IPS-15b (cell line): ENCODE results near the gene IFNAR1.
A peak's percentile ranks its signal among the peaks of the same experiment; 100 is the strongest.
"Not testable (repeated sequence)": the region's sequence is repeated elsewhere in the genome, so short reads cannot be mapped to it uniquely, and the experiment has no call there.

Source experiments
- H3K27me3 ChIP-seq: one replicate; pipeline ENCODE4 v1.6.1; 2013; ENCODE audit warnings: low read length; ENCODE audit not compliant: control insufficient read depth, insufficient read depth
- H3K36me3 ChIP-seq: one replicate; pipeline ENCODE4 v1.6.1; 2013; ENCODE audit warnings: low read length; ENCODE audit not compliant: control insufficient read depth, insufficient read depth
- H3K4me1 ChIP-seq: one replicate; pipeline ENCODE4 v1.6.1; 2013; ENCODE audit warnings: mild to moderate bottlenecking, low read length; ENCODE audit not compliant: control insufficient read depth, insufficient read depth
- H3K4me3 ChIP-seq: one replicate; pipeline ENCODE4 v1.5.1; 2013; ENCODE audit warnings: low read depth, low read length
- H3K9ac ChIP-seq: one replicate; pipeline ENCODE4 v1.6.1; 2013; ENCODE audit warnings: low read depth, mild to moderate bottlenecking, low read length
- H3K9me3 ChIP-seq: one replicate; pipeline ENCODE4 v1.6.1; 2013; ENCODE audit warnings: mild to moderate bottlenecking, low read length; ENCODE audit not compliant: control insufficient read depth, insufficient read depth

The IFNAR1 gene

GRCh38 chr21:33309778-33310177, 15.0 kb upstream of the IFNAR1 start:
- Histone ChIP-seq H3K4me3 (no peak overlapping the region), H3K36me3 (no peaks in the 10 kb centered on the region), H3K9ac (no peak overlapping the region), H3K4me1 (no peaks in the 10 kb centered on the region), H3K27me3 (no peaks in the 10 kb centered on the region), H3K9me3 (no peaks in the 10 kb centered on the region)

- no peak overlapping the region for H3K4me3 ChIP-seq
- no peaks in the 10 kb centered on the region for H3K4me1 ChIP-seq
- no peaks in the 10 kb centered on the region for H3K9me3 ChIP-seq
- H3K36me3 ChIP-seq = no peaks in the 10 kb centered on the region
- no peak overlapping the region for H3K9ac ChIP-seq
- H3K27me3 ChIP-seq = no peaks in the 10 kb centered on the region
Observed at GRCh38 chr21:33312121-33312520, 12.6 kb upstream of the IFNAR1 start.

- H3K9ac ChIP-seq = no peak overlapping the region
- H3K36me3 ChIP-seq = no peaks in the 10 kb centered on the region
- no peaks in the 10 kb centered on the region for H3K4me1 ChIP-seq
- H3K27me3 ChIP-seq = no peaks in the 10 kb centered on the region
- H3K4me3 ChIP-seq = no peak overlapping the region
- no peaks in the 10 kb centered on the region for H3K9me3 ChIP-seq
Observed at GRCh38 chr21:33313183-33313582, 11.6 kb upstream of the IFNAR1 start.

GRCh38 chr21:33313611-33314010, 11.2 kb upstream of the IFNAR1 start:
- no peaks in the 10 kb centered on the region for H3K9me3 ChIP-seq
- no peak overlapping the region for H3K4me3 ChIP-seq
- no peaks in the 10 kb centered on the region for H3K4me1 ChIP-seq
- H3K9ac ChIP-seq = no peak overlapping the region
- no peaks in the 10 kb centered on the region for H3K27me3 ChIP-seq
- no peaks in the 10 kb centered on the region for H3K36me3 ChIP-seq

GRCh38 chr21:33314111-33314510, 10.7 kb upstream of the IFNAR1 start:
- Histone ChIP-seq H3K36me3 (no peaks in the 10 kb centered on the region), H3K4me1 (no peaks in the 10 kb centered on the region), H3K27me3 (no peaks in the 10 kb centered on the region), H3K9me3 (no peaks in the 10 kb centered on the region), H3K4me3 (no peak overlapping the region), H3K9ac (no peak overlapping the region)

GRCh38 chr21:33315946-33316710, 8.6 kb upstream of the IFNAR1 start:
- H3K4me1 ChIP-seq = no peaks in the 10 kb centered on the region
- no peaks in the 10 kb centered on the region for H3K27me3 ChIP-seq
- H3K9me3 ChIP-seq = no peaks in the 10 kb centered on the region
- no peaks in the 10 kb centered on the region for H3K36me3 ChIP-seq
- no peak overlapping the region for H3K4me3 ChIP-seq
- no peak overlapping the region for H3K9ac ChIP-seq

- no peak overlapping the region for H3K9ac ChIP-seq
- no peaks in the 10 kb centered on the region for H3K27me3 ChIP-seq
- no peak overlapping the region for H3K4me3 ChIP-seq
- no peaks in the 10 kb centered on the region for H3K4me1 ChIP-seq
- no peaks in the 10 kb centered on the region for H3K36me3 ChIP-seq
- no peaks in the 10 kb centered on the region for H3K9me3 ChIP-seq
Observed at GRCh38 chr21:33317145-33317544, 7.6 kb upstream of the IFNAR1 start.

GRCh38 chr21:33317786-33318486, 6.8 kb upstream of the IFNAR1 start:
- no peaks in the 10 kb centered on the region for H3K36me3 ChIP-seq
- no peak overlapping the region for H3K9ac ChIP-seq
- no peaks in the 10 kb centered on the region for H3K9me3 ChIP-seq
- no peaks in the 10 kb centered on the region for H3K27me3 ChIP-seq
- no peak overlapping the region for H3K4me3 ChIP-seq
- no peaks in the 10 kb centered on the region for H3K4me1 ChIP-seq

- H3K9me3 ChIP-seq, H3K36me3 ChIP-seq, H3K4me3 ChIP-seq, H3K4me1 ChIP-seq, H3K27me3 ChIP-seq, H3K9ac ChIP-seq: not testable (repeated sequence)
Observed at GRCh38 chr21:33321005-33321404, 3.8 kb upstream of the IFNAR1 start.

GRCh38 chr21:33323610-33324009, 1.2 kb upstream of the IFNAR1 start:
- not testable (repeated sequence) for H3K9ac ChIP-seq, H3K27me3 ChIP-seq, H3K36me3 ChIP-seq, H3K4me1 ChIP-seq, H3K9me3 ChIP-seq
- H3K4me3 ChIP-seq = peak overlapping the region; percentile 91

- H3K4me1 ChIP-seq = no peaks in the 10 kb centered on the region
- no peaks in the 10 kb centered on the region for H3K9me3 ChIP-seq
- H3K4me3 ChIP-seq = peak overlapping the region; percentile 91
- H3K36me3 ChIP-seq = peaks cover 3% of the 10 kb centered on the region
- no peaks in the 10 kb centered on the region for H3K27me3 ChIP-seq
- H3K9ac ChIP-seq = peak overlapping the region; percentile 87
Observed at GRCh38 chr21:33325222-33326067, 675 bp downstream of the IFNAR1 start.
